Ovary (tissue), 3 donors: ENCODE measurements around the gene KLHL3.

Experiments used
- CTCF ChIP-seq, 3 donors: fragments of 450-650 bp in 2 of 3; fragments of 200-600 bp in 1 of 3; IDR thresholded peaks; one replicate each; pipeline versions ENCODE4 v1.5.1 to v1.8.0; 2016 to 2022; ENCODE audit warnings: antibody characterized with exemption in 3 of 3, mild to moderate bottlenecking in 1 of 3
- POLR2A ChIP-seq: fragments of 450-650 bp; IDR thresholded peaks from one replicate; pipeline ENCODE4 v1.6.1; 2017; ENCODE audit warnings: antibody characterized with exemption, mild to moderate bottlenecking, moderate library complexity
- donor health status: DM: no; HTN: no; CAD: no.

- no peak for TF ChIP-seq CTCF (IDR thresholded peaks at IDR 0.05)
- TF ChIP-seq POLR2A = no peak
Observed at GRCh38 chr5:137752905-137753690, 17.2 kb upstream of the KLHL3 start.
